Esophagus squamous epithelium (tissue), 4 donors: ENCODE data around the gene RPH3AL.

ENCODE experiments used
- POLR2A ChIP-seq, 4 donors: fragments of 450-650 bp; IDR thresholded peaks; one replicate each; pipeline ENCODE4 v1.6.1; 2017; ENCODE audit warnings: antibody characterized with exemption in 4 of 4, mild to moderate bottlenecking in 4 of 4, moderate library complexity in 3 of 4
- TF ChIP-seq, protein P1 (sequence below), 6 experiments: fragments of 450-650 bp in 4 of 6; fragments of 200-600 bp in 2 of 6; sonication (generic) in 2 of 6; IDR thresholded peaks; one replicate each; pipeline ENCODE4 v1.5.1; 2016 to 2019; ENCODE audit warnings: antibody characterized with exemption in 6 of 6, mild to moderate bottlenecking in 4 of 6, moderate library complexity in 4 of 6

DNA sequence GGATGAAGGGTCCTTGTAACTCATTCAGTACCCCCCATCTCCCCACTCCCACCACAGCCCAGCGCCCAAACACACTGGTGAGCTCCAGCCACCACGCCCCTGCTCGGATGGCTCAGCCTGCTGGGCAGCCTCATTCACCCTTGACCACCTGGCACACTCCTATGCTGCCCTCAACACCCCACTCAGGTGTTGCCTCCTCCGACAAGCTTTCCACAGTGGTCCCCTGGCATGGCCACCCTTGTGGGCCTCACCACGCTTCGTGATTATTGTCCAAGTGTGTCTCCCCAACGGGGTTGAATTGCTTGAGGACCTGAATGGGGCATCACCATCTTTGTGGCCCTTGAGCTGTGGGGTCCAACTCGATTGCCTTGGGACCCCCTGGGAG is 159.2 kb downstream of the RPH3AL start:
- TF ChIP-seq POLR2A (IDR thresholded peaks at IDR 0.05) = no peak
- TF ChIP-seq, protein P1, sequence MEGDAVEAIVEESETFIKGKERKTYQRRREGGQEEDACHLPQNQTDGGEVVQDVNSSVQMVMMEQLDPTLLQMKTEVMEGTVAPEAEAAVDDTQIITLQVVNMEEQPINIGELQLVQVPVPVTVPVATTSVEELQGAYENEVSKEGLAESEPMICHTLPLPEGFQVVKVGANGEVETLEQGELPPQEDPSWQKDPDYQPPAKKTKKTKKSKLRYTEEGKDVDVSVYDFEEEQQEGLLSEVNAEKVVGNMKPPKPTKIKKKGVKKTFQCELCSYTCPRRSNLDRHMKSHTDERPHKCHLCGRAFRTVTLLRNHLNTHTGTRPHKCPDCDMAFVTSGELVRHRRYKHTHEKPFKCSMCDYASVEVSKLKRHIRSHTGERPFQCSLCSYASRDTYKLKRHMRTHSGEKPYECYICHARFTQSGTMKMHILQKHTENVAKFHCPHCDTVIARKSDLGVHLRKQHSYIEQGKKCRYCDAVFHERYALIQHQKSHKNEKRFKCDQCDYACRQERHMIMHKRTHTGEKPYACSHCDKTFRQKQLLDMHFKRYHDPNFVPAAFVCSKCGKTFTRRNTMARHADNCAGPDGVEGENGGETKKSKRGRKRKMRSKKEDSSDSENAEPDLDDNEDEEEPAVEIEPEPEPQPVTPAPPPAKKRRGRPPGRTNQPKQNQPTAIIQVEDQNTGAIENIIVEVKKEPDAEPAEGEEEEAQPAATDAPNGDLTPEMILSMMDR (IDR thresholded peaks at IDR 0.05) = no peak
